Muscle of arm (tissue), 12 donors: Measurements from ENCODE around the gene TNFRSF21. TPM values are rescaled to one million over a fixed set of nuclear protein-coding genes. Genes with fewer than 3 reads are reported as not detected.
"Not testable (repeated sequence)": the region's sequence is repeated elsewhere in the genome, so short reads cannot be mapped to it uniquely, and the experiment has no call there.

ENCODE experiments used
- DNase-seq: peaks from one replicate; pipeline ENCODE4 v3.0.0-alpha.2; 2013
- polyA plus RNA-seq, 12 donors: library from polyadenylated mRNA; unstranded; fragments of 120-200 nt; gene quantifications; one replicate each; pipeline ENCODE4 v1.2.1, GENCODE V29; 2013; ENCODE audit not compliant: insufficient read length in 12 of 12

Gene TNFRSF21
- polyA plus RNA-seq, 12 donors: 12.0 to 36.3 (median 17.5) TPM; not detected in 1

- DNase-seq: no peak
These were observed 19.4 kb downstream of the TNFRSF21 start for GRCh38 chr6:47290124-47290834.

- DNase-seq: no peak
These were observed 21.2 kb downstream of the TNFRSF21 start for GRCh38 chr6:47288267-47289090.

GRCh38 chr6:47286301-47286700 lies 23.4 kb downstream of the TNFRSF21 start:
- no peak for DNase-seq

GRCh38 chr6:47283993-47284392 lies 25.7 kb downstream of the TNFRSF21 start:
- no peak for DNase-seq

GRCh38 chr6:47278545-47278944 lies 31.2 kb downstream of the TNFRSF21 start:
- DNase-seq: no peak

- DNase-seq: no peak
These were observed 32.0 kb downstream of the TNFRSF21 start for GRCh38 chr6:47277702-47278101.

GRCh38 chr6:47276377-47276776 lies 33.3 kb downstream of the TNFRSF21 start:
- no peak for DNase-seq

GRCh38 chr6:47275640-47276039 lies 34.1 kb downstream of the TNFRSF21 start:
- no peak for DNase-seq

- not testable (repeated sequence) for DNase-seq
These were observed 34.6 kb downstream of the TNFRSF21 start for GRCh38 chr6:47275132-47275531.

GRCh38 chr6:47268572-47269187 lies 41.0 kb downstream of the TNFRSF21 start:
- DNase-seq: no peak

GRCh38 chr6:47267301-47267700 lies 42.4 kb downstream of the TNFRSF21 start:
- DNase-seq: no peak

GRCh38 chr6:47265971-47266370 lies 43.7 kb downstream of the TNFRSF21 start:
- no peak for DNase-seq

GRCh38 chr6:47264775-47265184 lies 44.9 kb downstream of the TNFRSF21 start:
- DNase-seq: no peak

GRCh38 chr6:47263268-47263667 lies 46.4 kb downstream of the TNFRSF21 start:
- no peak for DNase-seq

- no peak for DNase-seq
These were observed 47.5 kb downstream of the TNFRSF21 start for GRCh38 chr6:47262231-47262630.

GRCh38 chr6:47261191-47261590 lies 48.5 kb downstream of the TNFRSF21 start:
- no peak for DNase-seq

- DNase-seq: no peak
These were observed 49.7 kb downstream of the TNFRSF21 start for GRCh38 chr6:47260021-47260420.

GRCh38 chr6:47258724-47259347 lies 50.9 kb downstream of the TNFRSF21 start:
- no peak for DNase-seq

- DNase-seq: no peak
These were observed 52.5 kb downstream of the TNFRSF21 start for GRCh38 chr6:47256981-47257730.

- no peak for DNase-seq
These were observed 53.3 kb downstream of the TNFRSF21 start for GRCh38 chr6:47256361-47256760.

- no peak for DNase-seq
These were observed 54.8 kb downstream of the TNFRSF21 start for GRCh38 chr6:47254906-47255305.
